BLaER1 treated with 17β-estradiol and CSF1 and Interleukin-3, amounts not matched to agents 10 nM and 100 nM (cell line): Measurements from ENCODE around the gene TIMM29.

ENCODE experiments used
- H3K27ac ChIP-seq, 11 experiments: shearing (Covaris generic); formaldehyde crosslinking; 2 replicates each; pipeline ENCODE4 v1.8.1; 2022
- H3K27me3 ChIP-seq, 11 experiments: shearing (Covaris generic); formaldehyde crosslinking; 2 replicates each; pipeline ENCODE4 v1.8.1; 2022
- H3K36me3 ChIP-seq, 11 experiments: shearing (Covaris generic); formaldehyde crosslinking; 2 replicates each; pipeline ENCODE4 v1.8.1; 2022
- H3K4me1 ChIP-seq, 10 experiments: shearing (Covaris generic); formaldehyde crosslinking; 2 replicates each; pipeline ENCODE4 v1.8.1; 2022
- H3K4me2 ChIP-seq, 11 experiments: shearing (Covaris generic); formaldehyde crosslinking; 2 replicates each; pipeline ENCODE4 v1.8.1; 2022
- H3K4me3 ChIP-seq, 10 experiments: shearing (Covaris generic); formaldehyde crosslinking; 2 replicates each; pipeline ENCODE4 v1.8.1; 2022
- H3K9ac ChIP-seq, 11 experiments: shearing (Covaris generic); formaldehyde crosslinking; 2 replicates each; pipeline ENCODE4 v1.8.1; 2022
- H3K9me3 ChIP-seq, 11 experiments: shearing (Covaris generic); formaldehyde crosslinking; replicated peaks in 1 of 11; 2 replicates each; pipeline ENCODE4 v1.8.1; 2022
- H4K20me1 ChIP-seq, 11 experiments: shearing (Covaris generic); formaldehyde crosslinking; 2 replicates each; pipeline ENCODE4 v1.8.1; 2022
- Cebpa-rat ChIP-seq, 11 experiments: shearing (Covaris generic); IDR thresholded peaks; 2 replicates each; pipeline ENCODE4 v1.8.1; 2022

TIMM29 gene

GRCh38 chr19:10899151-10899653 lies 29.4 kb upstream of the TIMM29 start:
- Histone ChIP-seq H3K9ac (peak overlapping the region in 3 of 11 experiments; percentile 13 to 63 (median 31); a peak in 1 of 22 replicates), H3K9me3 (peaks cover 0 to 21% (median 17%) of the 10 kb centered on the region in 11 experiments; a peak in 17 of 22 replicates), H3K4me2 (no peak overlapping the region), H3K36me3 (peaks cover 13 to 62% (median 40%) of the 10 kb centered on the region in 11 experiments; a peak in 19 of 22 replicates), H3K4me3 (no peak overlapping the region), H4K20me1 (peaks cover 62 to 100% (median 86%) of the 10 kb centered on the region in 11 experiments), H3K4me1 (peaks cover 18 to 33% (median 26%) of the 10 kb centered on the region in 10 experiments), H3K27ac (no peak overlapping the region; a peak in 1 of 22 replicates), H3K27me3 (no peaks in the 10 kb centered on the region)
- no peak for TF ChIP-seq Cebpa-rat (IDR thresholded peaks at IDR 0.05)

- H3K27me3 ChIP-seq = no peaks in the 10 kb centered on the region
- H3K36me3 ChIP-seq = peaks cover 61 to 97% (median 83%) of the 10 kb centered on the region in 11 experiments
Observed at GRCh38 chr19:10907925-10908324, 20.7 kb upstream of the TIMM29 start.

GRCh38 chr19:10908380-10908960 lies 20.1 kb upstream of the TIMM29 start:
- no peaks in the 10 kb centered on the region for H3K27me3 ChIP-seq
- H3K9me3 ChIP-seq = no peaks in the 10 kb centered on the region
- H3K27ac ChIP-seq = no peak overlapping the region
- no peak overlapping the region for H3K4me2 ChIP-seq
- peaks cover 0 to 21% (median 15%) of the 10 kb centered on the region in 10 experiments; a peak in 10 of 20 replicates for H3K4me1 ChIP-seq
- H4K20me1 ChIP-seq = peaks cover 31 to 65% (median 53%) of the 10 kb centered on the region in 11 experiments
- H3K4me3 ChIP-seq = no peak overlapping the region
- peaks cover 62 to 99% (median 86%) of the 10 kb centered on the region in 11 experiments for H3K36me3 ChIP-seq
- no peak for TF ChIP-seq Cebpa-rat (IDR thresholded peaks at IDR 0.05)
- H3K9ac ChIP-seq = no peak overlapping the region

More at GRCh38 chr19:10907925-10908324, 20.7 kb upstream of the TIMM29 start:
- Histone ChIP-seq H4K20me1 (peaks cover 33 to 70% (median 57%) of the 10 kb centered on the region in 11 experiments), H3K27ac (no peak overlapping the region), H3K4me2 (no peak overlapping the region), H3K9ac (no peak overlapping the region), H3K4me1 (peaks cover 0 to 21% (median 15%) of the 10 kb centered on the region in 10 experiments; a peak in 10 of 20 replicates), H3K9me3 (peaks cover 0 to 2% (median 0%) of the 10 kb centered on the region in 11 experiments; a peak in 6 of 22 replicates), H3K4me3 (no peak overlapping the region)
- no peak for TF ChIP-seq Cebpa-rat (IDR thresholded peaks at IDR 0.05)

GRCh38 chr19:10911579-10912363 lies 16.8 kb upstream of the TIMM29 start:
- Histone ChIP-seq H3K27me3 (no peaks in the 10 kb centered on the region), H3K4me1 (no peaks in the 10 kb centered on the region), H3K27ac (no peak overlapping the region), H4K20me1 (peaks cover 0 to 57% (median 34%) of the 10 kb centered on the region in 11 experiments; a peak in 16 of 22 replicates), H3K9me3 (no peaks in the 10 kb centered on the region), H3K36me3 (peaks cover 82 to 100% (median 98%) of the 10 kb centered on the region in 11 experiments), H3K9ac (no peak overlapping the region), H3K4me2 (no peak overlapping the region), H3K4me3 (no peak overlapping the region)
- TF ChIP-seq Cebpa-rat (IDR thresholded peaks at IDR 0.05) = no peak

- Histone ChIP-seq H3K4me1 (no peaks in the 10 kb centered on the region), H3K9me3 (no peaks in the 10 kb centered on the region), H3K27ac (no peak overlapping the region), H4K20me1 (peaks cover 0 to 48% (median 27%) of the 10 kb centered on the region in 11 experiments; a peak in 16 of 22 replicates), H3K36me3 (peaks cover 80 to 100% (median 97%) of the 10 kb centered on the region in 11 experiments), H3K27me3 (no peaks in the 10 kb centered on the region), H3K4me2 (no peak overlapping the region), H3K4me3 (no peak overlapping the region), H3K9ac (no peak overlapping the region)
- no peak for TF ChIP-seq Cebpa-rat (IDR thresholded peaks at IDR 0.05)
Observed at GRCh38 chr19:10912619-10913018, 16.0 kb upstream of the TIMM29 start.

- Histone ChIP-seq H3K4me1 (no peaks in the 10 kb centered on the region), H3K27me3 (no peaks in the 10 kb centered on the region), H3K4me3 (no peak overlapping the region), H3K27ac (no peak overlapping the region), H3K4me2 (no peak overlapping the region), H3K36me3 (peaks cover 79 to 100% (median 97%) of the 10 kb centered on the region in 11 experiments), H3K9me3 (no peaks in the 10 kb centered on the region), H4K20me1 (peaks cover 0 to 44% (median 25%) of the 10 kb centered on the region in 11 experiments; a peak in 16 of 22 replicates), H3K9ac (no peak overlapping the region)
- no peak for TF ChIP-seq Cebpa-rat (IDR thresholded peaks at IDR 0.05)
Observed at GRCh38 chr19:10913716-10914340, 14.8 kb upstream of the TIMM29 start.

GRCh38 chr19:10915130-10916091 lies 13.2 kb upstream of the TIMM29 start:
- Histone ChIP-seq H3K4me3 (no peak overlapping the region), H4K20me1 (peaks cover 0 to 57% (median 35%) of the 10 kb centered on the region in 11 experiments; a peak in 17 of 22 replicates), H3K4me1 (no peaks in the 10 kb centered on the region), H3K9ac (peak overlapping the region in 1 of 11 experiments; percentile 23; a peak in 1 of 22 replicates), H3K9me3 (no peaks in the 10 kb centered on the region), H3K27me3 (no peaks in the 10 kb centered on the region), H3K27ac (no peak overlapping the region), H3K36me3 (peaks cover 82 to 100% (median 97%) of the 10 kb centered on the region in 11 experiments), H3K4me2 (no peak overlapping the region)
- TF ChIP-seq Cebpa-rat (IDR thresholded peaks at IDR 0.05) = no peak

- peaks cover 81 to 100% (median 97%) of the 10 kb centered on the region in 11 experiments for H3K36me3 ChIP-seq
- peaks cover 0 to 69% (median 38%) of the 10 kb centered on the region in 11 experiments; a peak in 17 of 22 replicates for H4K20me1 ChIP-seq
- H3K4me2 ChIP-seq = no peak overlapping the region
- H3K4me1 ChIP-seq = no peaks in the 10 kb centered on the region
- TF ChIP-seq Cebpa-rat (IDR thresholded peaks at IDR 0.05) = no peak
- no peaks in the 10 kb centered on the region for H3K9me3 ChIP-seq
- H3K27ac ChIP-seq = no peak overlapping the region
- H3K27me3 ChIP-seq = no peaks in the 10 kb centered on the region
- H3K4me3 ChIP-seq = no peak overlapping the region
- H3K9ac ChIP-seq = no peak overlapping the region
Observed at GRCh38 chr19:10916602-10917001, 12.0 kb upstream of the TIMM29 start.
